Upper lobe of left lung (tissue), 4 donors: ENCODE results near the gene MED13L.

ENCODE experiments used
- POLR2A ChIP-seq, 4 donors: fragments of 450-650 bp; IDR thresholded peaks; one replicate each; pipeline ENCODE4 v1.5.1; 2016 to 2017; ENCODE audit warnings: antibody characterized with exemption in 4 of 4, mild to moderate bottlenecking in 2 of 4
- TF ChIP-seq, protein P1 (sequence below), 6 experiments: fragments of 450-650 bp in 4 of 6; fragments of 200-600 bp in 2 of 6; sonication (generic) in 2 of 6; IDR thresholded peaks; one replicate each; pipeline ENCODE4 v1.5.1; 2016 to 2019; ENCODE audit warnings: antibody characterized with exemption in 6 of 6

DNA sequence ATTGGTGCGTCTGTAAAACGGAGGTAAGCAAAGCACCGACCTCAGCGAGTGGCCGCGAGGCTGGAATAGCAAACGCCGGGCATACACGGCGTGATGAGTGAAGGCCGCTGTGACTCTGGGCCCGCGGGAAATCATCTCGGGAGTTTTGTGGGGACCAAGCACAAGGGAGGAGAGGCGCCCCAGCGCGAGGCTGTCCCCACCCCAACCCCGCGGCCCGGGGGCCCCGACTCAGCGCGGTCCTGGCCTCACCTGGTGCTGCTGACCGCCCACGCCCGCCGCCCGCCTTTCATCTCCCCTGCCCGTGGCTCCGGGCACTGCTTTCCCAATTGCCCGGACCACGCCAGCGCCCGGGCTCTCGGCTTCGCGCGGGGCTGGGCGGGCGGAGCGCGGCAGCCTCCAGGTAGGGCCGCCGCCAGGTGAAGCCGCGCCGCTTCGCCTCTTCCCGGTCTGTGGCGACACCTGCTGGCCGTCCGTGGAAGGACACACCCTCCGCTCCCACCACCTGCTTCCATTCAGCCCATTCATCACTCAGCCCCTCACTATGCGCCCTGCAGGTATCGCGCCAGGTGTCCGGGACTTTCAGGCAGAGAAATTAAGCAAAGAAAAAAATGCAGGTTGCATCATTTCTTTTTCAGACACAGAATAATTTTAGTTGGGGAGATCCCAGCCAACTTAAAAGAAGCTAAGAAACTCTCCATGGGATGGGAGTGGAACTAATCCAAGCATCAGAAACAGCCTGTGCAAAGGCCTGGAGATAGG is 360.4 kb downstream of the MED13L start:
- TF ChIP-seq, protein P1, sequence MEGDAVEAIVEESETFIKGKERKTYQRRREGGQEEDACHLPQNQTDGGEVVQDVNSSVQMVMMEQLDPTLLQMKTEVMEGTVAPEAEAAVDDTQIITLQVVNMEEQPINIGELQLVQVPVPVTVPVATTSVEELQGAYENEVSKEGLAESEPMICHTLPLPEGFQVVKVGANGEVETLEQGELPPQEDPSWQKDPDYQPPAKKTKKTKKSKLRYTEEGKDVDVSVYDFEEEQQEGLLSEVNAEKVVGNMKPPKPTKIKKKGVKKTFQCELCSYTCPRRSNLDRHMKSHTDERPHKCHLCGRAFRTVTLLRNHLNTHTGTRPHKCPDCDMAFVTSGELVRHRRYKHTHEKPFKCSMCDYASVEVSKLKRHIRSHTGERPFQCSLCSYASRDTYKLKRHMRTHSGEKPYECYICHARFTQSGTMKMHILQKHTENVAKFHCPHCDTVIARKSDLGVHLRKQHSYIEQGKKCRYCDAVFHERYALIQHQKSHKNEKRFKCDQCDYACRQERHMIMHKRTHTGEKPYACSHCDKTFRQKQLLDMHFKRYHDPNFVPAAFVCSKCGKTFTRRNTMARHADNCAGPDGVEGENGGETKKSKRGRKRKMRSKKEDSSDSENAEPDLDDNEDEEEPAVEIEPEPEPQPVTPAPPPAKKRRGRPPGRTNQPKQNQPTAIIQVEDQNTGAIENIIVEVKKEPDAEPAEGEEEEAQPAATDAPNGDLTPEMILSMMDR (IDR thresholded peaks at IDR 0.05): peak; percentile 93 to 98 (median 96)
- no peak for TF ChIP-seq POLR2A (IDR thresholded peaks at IDR 0.05)
